ENCODE measurements around the gene KRTAP5-9. TPM values are rescaled to one million over a fixed set of nuclear protein-coding genes. Genes with fewer than 3 reads are reported as not detected.

Gene KRTAP5-9
- total RNA-seq, 6 experiments from 2014 or later: 0.17 to 0.38 TPM; not detected in 4

DNA sequence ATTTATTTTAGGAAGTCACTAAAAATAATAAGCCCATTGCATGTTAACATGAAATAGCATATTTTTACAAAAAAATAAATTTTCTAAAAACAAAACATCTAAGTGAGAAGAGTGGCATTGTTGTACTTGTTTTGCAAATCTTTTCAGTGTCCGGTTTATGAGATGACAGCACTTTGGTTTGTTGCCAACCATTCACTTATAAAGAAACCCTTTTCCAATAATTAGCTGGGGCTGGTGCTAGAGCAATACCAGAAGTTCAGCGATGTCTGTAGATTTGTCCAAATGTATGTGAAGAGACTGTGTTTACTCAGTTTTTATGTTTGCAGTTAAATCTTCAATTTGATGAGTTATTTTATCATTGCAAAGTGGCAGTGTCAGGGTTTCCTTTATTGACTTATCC is 43.2 kb upstream of the KRTAP5-9 start:
- peaks cover 0 to 3% (median 0%) of the 10 kb centered on the region in 4 donors for H3K36me3 ChIP-seq
- TF ChIP-seq, protein P1, sequence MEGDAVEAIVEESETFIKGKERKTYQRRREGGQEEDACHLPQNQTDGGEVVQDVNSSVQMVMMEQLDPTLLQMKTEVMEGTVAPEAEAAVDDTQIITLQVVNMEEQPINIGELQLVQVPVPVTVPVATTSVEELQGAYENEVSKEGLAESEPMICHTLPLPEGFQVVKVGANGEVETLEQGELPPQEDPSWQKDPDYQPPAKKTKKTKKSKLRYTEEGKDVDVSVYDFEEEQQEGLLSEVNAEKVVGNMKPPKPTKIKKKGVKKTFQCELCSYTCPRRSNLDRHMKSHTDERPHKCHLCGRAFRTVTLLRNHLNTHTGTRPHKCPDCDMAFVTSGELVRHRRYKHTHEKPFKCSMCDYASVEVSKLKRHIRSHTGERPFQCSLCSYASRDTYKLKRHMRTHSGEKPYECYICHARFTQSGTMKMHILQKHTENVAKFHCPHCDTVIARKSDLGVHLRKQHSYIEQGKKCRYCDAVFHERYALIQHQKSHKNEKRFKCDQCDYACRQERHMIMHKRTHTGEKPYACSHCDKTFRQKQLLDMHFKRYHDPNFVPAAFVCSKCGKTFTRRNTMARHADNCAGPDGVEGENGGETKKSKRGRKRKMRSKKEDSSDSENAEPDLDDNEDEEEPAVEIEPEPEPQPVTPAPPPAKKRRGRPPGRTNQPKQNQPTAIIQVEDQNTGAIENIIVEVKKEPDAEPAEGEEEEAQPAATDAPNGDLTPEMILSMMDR (IDR thresholded peaks at IDR 0.05): no peak
- TF ChIP-seq POLR2A (IDR thresholded peaks at IDR 0.05): no peak
- ATAC-seq (no peak), DNase-seq (no peak)
- intact Hi-C loops (cut with DNase I): no loop called here
- H3K27me3 ChIP-seq: no peaks in the 10 kb centered on the region
- H3K4me3 ChIP-seq: no peak overlapping the region
- no peaks in the 10 kb centered on the region for H3K9me3 ChIP-seq
- no peak overlapping the region for H3K27ac ChIP-seq
- peaks cover 0 to 10% (median 5%) of the 10 kb centered on the region in 4 donors for H3K4me1 ChIP-seq
- WGBS (ENCODE audit: insufficient coverage, low coverage, low lambda C conversion rate, missing lambda C conversion rate): 79% methylated on average over 2 of the region's 2 CpGs

- ATAC-seq (no peak), DNase-seq (no peak)
- TF ChIP-seq POLR2A (IDR thresholded peaks at IDR 0.05): no peak
- TF ChIP-seq, protein P1 (IDR thresholded peaks at IDR 0.05): no peak
- H3K4me3 ChIP-seq: no peak overlapping the region
- no peak overlapping the region for H3K27ac ChIP-seq
- WGBS (ENCODE audit: insufficient coverage, low coverage, low lambda C conversion rate, missing lambda C conversion rate): 86% methylated on average over 9 of the region's 9 CpGs
- no peaks in the 10 kb centered on the region for H3K27me3 ChIP-seq
- no peaks in the 10 kb centered on the region for H3K9me3 ChIP-seq
- intact Hi-C loops (cut with DNase I): no loop called here
- H3K4me1 ChIP-seq: peaks cover 0 to 4% (median under 1%) of the 10 kb centered on the region in 4 donors
- peaks cover 0 to 3% (median 0%) of the 10 kb centered on the region in 4 donors for H3K36me3 ChIP-seq
These were observed 42.4 kb upstream of the KRTAP5-9 start for GRCh38 chr11:71505781-71506180.

- TF ChIP-seq, protein P1 (IDR thresholded peaks at IDR 0.05): no peak
- TF ChIP-seq POLR2A (IDR thresholded peaks at IDR 0.05): no peak
- Histone ChIP-seq H3K4me3 (no peak overlapping the region), H3K27me3 (no peaks in the 10 kb centered on the region), H3K4me1 (no peaks in the 10 kb centered on the region), H3K36me3 (no peaks in the 10 kb centered on the region), H3K27ac (no peak overlapping the region), H3K9me3 (no peaks in the 10 kb centered on the region)
- DNase-seq: no peak
- intact Hi-C loops (cut with DNase I): no loop called here
- no peak for ATAC-seq
- WGBS (ENCODE audit: insufficient coverage, low coverage, low lambda C conversion rate, missing lambda C conversion rate): 86% methylated on average over 5 of the region's 5 CpGs
These were observed 41.1 kb upstream of the KRTAP5-9 start for GRCh38 chr11:71507102-71507501.

DNA sequence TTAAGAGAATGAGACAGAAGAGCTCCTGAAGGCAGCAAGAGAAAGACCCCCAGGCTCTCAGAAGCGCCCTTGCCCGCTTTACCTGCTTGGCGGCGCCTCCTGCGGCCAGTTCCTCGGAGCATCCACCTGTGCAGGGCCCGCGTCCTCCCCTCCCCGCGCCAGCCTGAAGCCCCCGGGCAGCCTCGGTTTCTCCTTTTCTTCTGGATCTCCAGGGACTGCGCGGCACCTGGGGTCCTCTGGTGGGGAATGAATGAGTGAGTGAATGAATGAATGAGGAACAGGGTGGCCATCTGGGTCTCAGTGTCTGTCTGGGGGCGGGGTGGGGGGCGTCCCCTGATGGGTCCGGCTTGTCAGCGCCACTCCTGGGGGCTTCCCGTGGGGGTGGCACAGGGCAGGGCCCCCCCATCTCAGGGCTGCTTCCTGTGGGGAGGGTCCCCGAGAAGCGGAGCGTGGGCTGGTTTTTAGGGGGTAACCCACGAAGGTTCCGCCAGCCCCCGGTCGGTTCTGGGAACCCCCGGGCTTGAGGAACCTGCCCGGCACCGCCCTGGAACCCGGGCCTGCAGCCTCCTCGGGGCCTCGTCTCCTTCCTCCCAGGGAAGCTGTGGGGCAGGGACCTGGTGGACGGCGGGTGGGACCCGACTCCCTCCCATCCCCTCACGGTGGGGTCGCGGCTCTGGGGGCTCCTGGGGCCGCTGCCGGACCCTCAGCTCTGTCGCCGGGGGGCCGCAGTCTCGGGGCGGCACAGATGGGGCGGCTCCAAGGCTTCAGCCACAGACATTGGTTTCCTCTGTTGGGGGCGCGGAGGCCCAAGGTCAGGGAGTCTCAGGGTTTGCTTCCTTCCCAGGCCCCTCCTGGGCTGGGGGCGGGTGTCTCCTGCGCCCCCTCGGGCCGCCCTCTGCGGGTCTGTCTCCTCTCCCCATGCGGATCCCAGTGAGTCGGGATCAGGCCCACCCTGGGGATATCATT is 29.4 kb upstream of the KRTAP5-9 start:
- 86% methylated on average over 10 of the region's 55 CpGs for WGBS (ENCODE audit: insufficient coverage, low coverage, low lambda C conversion rate, missing lambda C conversion rate)
- Histone ChIP-seq H3K36me3 (no peaks in the 10 kb centered on the region), H3K27me3 (no peaks in the 10 kb centered on the region), H3K9me3 (no peaks in the 10 kb centered on the region), H3K27ac (no peak overlapping the region), H3K4me3 (no peak overlapping the region), H3K4me1 (no peaks in the 10 kb centered on the region)
- ATAC-seq: peak in 1 of 4 donors; percentile 40
- DNase-seq: peak in 1 of 3 donors; percentile 36
- TF ChIP-seq, protein P1 (IDR thresholded peaks at IDR 0.05): no peak
- TF ChIP-seq POLR2A (IDR thresholded peaks at IDR 0.05): no peak
- intact Hi-C loops (cut with DNase I): no loop called here

Data from right lobe of liver (tissue), 6 donors.